ENCODE data around the gene TOGARAM2. TPM values are rescaled to one million over a fixed set of nuclear protein-coding genes. Genes with fewer than 3 reads are reported as not detected.

The TOGARAM2 gene
- total and polyA plus RNA-seq, 10 of the 15 experiments (the other 5 are each of a cell fraction or from before 2014, with no cell fraction given): 0.01 to 0.06 (median 0.03) TPM; not detected in 7

GRCh38 chr2:28949617-28950305, 31.3 kb upstream of the TOGARAM2 start:
- intact Hi-C loops (cut with micrococcal nuclease; ENCODE audit: unreplicated experiment): loop anchor here (5.0 kb wide), 1 partner anchor 127 kb away; no protein-coding TSS in a partner anchor
- BruUV-seq (replicated peaks): no TSS peak
- H3K4me1 ChIP-seq (ENCODE audit: control insufficient read depth, insufficient read depth, low read length): no peaks in the 10 kb centered on the region
- H3K9me3 ChIP-seq (replicated peaks; ENCODE audit: control insufficient read depth, insufficient read depth, low read length): peaks cover 2% of the 10 kb centered on the region; the same call in 2 of the 3 replicates
- H3K4me2 ChIP-seq (ENCODE audit: control insufficient read depth, insufficient read depth): no peak overlapping the region
- FAIRE-seq: no peak
- SMC1A ChIA-PET (ENCODE audit: uncharacterized antibody, unreplicated experiment): no interaction called here
- WGBS (ENCODE audit: insufficient coverage, insufficient replicate concordance, low lambda C conversion rate, missing lambda C conversion rate): 89% methylated on average over 11 of the region's 11 CpGs
- no peak; the same call in 2 of the 3 replicates for ATAC-seq
- no peak overlapping the region for H3K27ac ChIP-seq (ENCODE audit: control insufficient read depth, insufficient read depth)
- POLR2A ChIA-PET: no interaction called here
- H4K20me1 ChIP-seq (ENCODE audit: control insufficient read depth, insufficient read depth): no peaks in the 10 kb centered on the region
- in situ Hi-C loops (cut with MboI): loop anchor here (10.0 kb wide), 2 partner anchors 895 to 1125 kb away; no protein-coding TSS in a partner anchor
- H3K4me3 ChIP-seq: no peak overlapping the region
- H3K79me2 ChIP-seq (ENCODE audit: control insufficient read depth, insufficient read depth, low read length): no peaks in the 10 kb centered on the region
- TF ChIP-seq KLF5 (IDR thresholded peaks at IDR 0.05; ENCODE audit: partially characterized antibody) (no peak), SREBF2 (IDR thresholded peaks at IDR 0.05; ENCODE audit: low read length) (no peak), SRF (IDR thresholded peaks at IDR 0.05; ENCODE audit: low read depth in 2 of 2, low read length in 2 of 2) (no peak), EZH2 (IDR thresholded peaks at IDR 0.05; ENCODE audit: borderline replicate concordance, control insufficient read depth, low read depth, low read length) (no peak), HDGF (IDR thresholded peaks at IDR 0.05) (no peak), ATF2 (IDR thresholded peaks at IDR 0.05; ENCODE audit: low read length) (no peak), MTA3 (IDR thresholded peaks at IDR 0.05; ENCODE audit: borderline replicate concordance, low read length) (0 out of 2 replicates have a peak, but pooled peaks have one; percentile 25), ZNF384 (IDR thresholded peaks at IDR 0.05; ENCODE audit: borderline replicate concordance, low read depth, low read length) (no peak), IKZF1 (conservative IDR thresholded peaks at IDR 0.05) (no peak), ELK1 (IDR thresholded peaks at IDR 0.05; ENCODE audit: low read depth, low read length) (no peak), HSF1 (IDR thresholded peaks at IDR 0.05; ENCODE audit: low read depth, low read length) (no peak), SIX5 (IDR thresholded peaks at IDR 0.05; ENCODE audit: low read depth, low read length, severe bottlenecking) (no peak), RCOR1 (conservative IDR thresholded peaks at IDR 0.05; ENCODE audit: low read depth, low read length) (no peak)
- TF ChIP-seq, protein P1, sequence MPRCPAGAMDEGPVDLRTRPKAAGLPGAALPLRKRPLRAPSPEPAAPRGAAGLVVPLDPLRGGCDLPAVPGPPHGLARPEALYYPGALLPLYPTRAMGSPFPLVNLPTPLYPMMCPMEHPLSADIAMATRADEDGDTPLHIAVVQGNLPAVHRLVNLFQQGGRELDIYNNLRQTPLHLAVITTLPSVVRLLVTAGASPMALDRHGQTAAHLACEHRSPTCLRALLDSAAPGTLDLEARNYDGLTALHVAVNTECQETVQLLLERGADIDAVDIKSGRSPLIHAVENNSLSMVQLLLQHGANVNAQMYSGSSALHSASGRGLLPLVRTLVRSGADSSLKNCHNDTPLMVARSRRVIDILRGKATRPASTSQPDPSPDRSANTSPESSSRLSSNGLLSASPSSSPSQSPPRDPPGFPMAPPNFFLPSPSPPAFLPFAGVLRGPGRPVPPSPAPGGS (IDR thresholded peaks at IDR 0.05; ENCODE audit: borderline replicate concordance, insufficient read depth, low read depth, low read length, poor library complexity, severe bottlenecking): peak; percentile 5
- no peaks in the 10 kb centered on the region for H3K27me3 ChIP-seq (replicated peaks in 1 of 2; ENCODE audit: control insufficient read depth in 2 of 2, insufficient read depth in 2 of 2, low read length in 1 of 2)
- H2AFZ ChIP-seq (ENCODE audit: control insufficient read depth, low read depth, low read length): no peak overlapping the region
- peaks cover 3 to 22% of the 10 kb centered on the region in 2 experiments for H3K36me3 ChIP-seq (ENCODE audit: control insufficient read depth in 2 of 2, insufficient read depth in 2 of 2, low read length in 1 of 2)
- CTCF ChIA-PET: interaction anchor here (0.8 kb wide), 1 partner anchor 31 kb away, joined by 3 read pairs; the partner anchor contains the start of gene TOGARAM2
- RAD21 ChIA-PET (ENCODE audit: unreplicated experiment): interaction anchor here (0.7 kb wide), 1 partner anchor 12 kb away, joined by 3 read pairs; no protein-coding TSS in a partner anchor
- DNase-seq (ENCODE audit: low read depth, low spot score): no peak
- H3K9ac ChIP-seq (ENCODE audit: control insufficient read depth, insufficient read depth, low read length): no peak overlapping the region
